Calu3 (cell line): Measurements from ENCODE around the gene BCKDHA. TPM values are rescaled to one million over a fixed set of nuclear protein-coding genes. Genes with fewer than 3 reads are reported as not detected.

Experiments
- BruUV-seq: library from RNA; stranded (reverse); fragments of 400-500 nt; replicated peaks from 2 replicates; lab custom pipeline; 2021; lab: Mats Ljungman, UMichigan
- CTCF ChIA-PET: fragments of 300-600 bp; sonication (Branson Sonifier 250); formaldehyde crosslinking; loops from one replicate; lab custom pipeline; 2022; ENCODE audit warnings: antibody characterized with exemption; lab: Charles Lee
- DNase-seq: peaks from one replicate; pipeline ENCODE4 v3.0.0; 2022
- H3K27ac Mint-ChIP-seq: one replicate; pipeline ENCODE4 v1.8.0; 2022; ENCODE audit warnings: mixed read lengths; ENCODE audit not compliant: unreplicated experiment
- H3K27me3 Mint-ChIP-seq: one replicate; pipeline ENCODE4 v1.8.0; 2022; ENCODE audit warnings: mixed read lengths; ENCODE audit not compliant: unreplicated experiment
- H3K36me3 Mint-ChIP-seq: one replicate; pipeline ENCODE4 v1.8.0; 2022; ENCODE audit warnings: mild to moderate bottlenecking, moderate library complexity, mixed read lengths; ENCODE audit not compliant: insufficient read depth, unreplicated experiment
- H3K4me1 Mint-ChIP-seq: one replicate; pipeline ENCODE4 v1.8.0; 2022; ENCODE audit warnings: mild to moderate bottlenecking, low read depth, mixed read lengths; ENCODE audit not compliant: unreplicated experiment
- H3K4me3 Mint-ChIP-seq: one replicate; pipeline ENCODE4 v1.8.0; 2022; ENCODE audit warnings: mild to moderate bottlenecking, low read depth, moderate library complexity, mixed read lengths; ENCODE audit not compliant: unreplicated experiment
- H3K9me3 Mint-ChIP-seq: one replicate; pipeline ENCODE4 v1.8.0; 2022; ENCODE audit warnings: low read depth, mixed read lengths; ENCODE audit not compliant: unreplicated experiment
- CTCF ChIP-seq: fragments of 200-600 bp; IDR thresholded peaks from one replicate; pipeline ENCODE4 v1.8.0; 2022; ENCODE audit warnings: antibody characterized with exemption; ENCODE audit not compliant: unreplicated experiment
- intact Hi-C: fragments of 100-400 bp; cut with micrococcal nuclease; formaldehyde crosslinking; loops from one replicate; pipeline ENCODE4 v1.10.0; 2022; ENCODE audit not compliant: unreplicated experiment
- total RNA-seq: library from RNA; stranded (reverse); gene quantifications from 2 replicates; pipeline ENCODE4 v1.2.3, GENCODE V29; 2022

BCKDHA gene
- total RNA-seq, 1 experiment from 2014 or later = 19.8 TPM

GRCh38 chr19:41399525-41399924 is 1.9 kb downstream of the BCKDHA start:
- Mint-ChIP-seq H3K9me3 (no peaks in the 10 kb centered on the region), H3K27ac (no peak overlapping the region), H3K4me3 (peak overlapping the region; percentile 99), H3K4me1 (peaks cover 34% of the 10 kb centered on the region), H3K36me3 (peaks cover 23% of the 10 kb centered on the region), H3K27me3 (no peaks in the 10 kb centered on the region)
- intact Hi-C loops = no loop called here
- no TSS peak for BruUV-seq
- CTCF ChIA-PET = interaction anchor here (0.6 kb wide), 1 partner anchor 93 kb away, joined by 4 read pairs; no protein-coding TSS in a partner anchor
- no peak for TF ChIP-seq CTCF
- DNase-seq = no peak

DNA sequence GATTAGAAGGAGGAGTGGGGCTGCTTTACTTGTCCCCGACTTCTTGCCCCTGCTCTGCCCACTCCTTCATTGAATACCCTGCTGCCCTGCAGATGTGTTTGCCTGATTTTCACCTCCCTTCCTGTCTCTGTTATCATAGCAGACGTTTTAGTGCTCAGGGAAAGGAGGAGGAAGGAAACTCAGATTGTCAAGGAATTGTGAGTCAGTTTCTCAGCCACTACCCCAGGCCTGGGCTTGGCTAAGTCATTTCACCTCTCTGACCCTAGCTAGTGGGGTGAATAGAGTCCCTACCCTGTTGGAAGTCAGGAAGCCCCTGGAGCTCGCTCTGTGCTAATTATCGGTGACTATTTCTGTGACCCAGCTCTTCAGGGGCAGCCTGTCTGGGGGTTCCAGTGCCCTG is 3.9 kb downstream of the BCKDHA start:
- Mint-ChIP-seq H3K9me3 (no peaks in the 10 kb centered on the region), H3K27ac (no peak overlapping the region), H3K4me1 (peaks cover 21% of the 10 kb centered on the region), H3K27me3 (no peaks in the 10 kb centered on the region), H3K4me3 (no peak overlapping the region), H3K36me3 (peaks cover 20% of the 10 kb centered on the region)
- DNase-seq = no peak
- no TSS peak for BruUV-seq
- intact Hi-C loops = no loop called here
- CTCF ChIA-PET = no interaction called here
- no peak for TF ChIP-seq CTCF

- BruUV-seq = no TSS peak
- H3K4me1 Mint-ChIP-seq = peaks cover 21% of the 10 kb centered on the region
- H3K27ac Mint-ChIP-seq = no peak overlapping the region
- DNase-seq = no peak
- H3K36me3 Mint-ChIP-seq = peaks cover 15% of the 10 kb centered on the region
- H3K4me3 Mint-ChIP-seq = no peak overlapping the region
- H3K27me3 Mint-ChIP-seq = no peaks in the 10 kb centered on the region
- CTCF ChIA-PET = no interaction called here
- no peaks in the 10 kb centered on the region for H3K9me3 Mint-ChIP-seq
- no peak for TF ChIP-seq CTCF
- intact Hi-C loops = no loop called here
Observed at GRCh38 chr19:41402010-41402409, 4.4 kb downstream of the BCKDHA start.

DNA sequence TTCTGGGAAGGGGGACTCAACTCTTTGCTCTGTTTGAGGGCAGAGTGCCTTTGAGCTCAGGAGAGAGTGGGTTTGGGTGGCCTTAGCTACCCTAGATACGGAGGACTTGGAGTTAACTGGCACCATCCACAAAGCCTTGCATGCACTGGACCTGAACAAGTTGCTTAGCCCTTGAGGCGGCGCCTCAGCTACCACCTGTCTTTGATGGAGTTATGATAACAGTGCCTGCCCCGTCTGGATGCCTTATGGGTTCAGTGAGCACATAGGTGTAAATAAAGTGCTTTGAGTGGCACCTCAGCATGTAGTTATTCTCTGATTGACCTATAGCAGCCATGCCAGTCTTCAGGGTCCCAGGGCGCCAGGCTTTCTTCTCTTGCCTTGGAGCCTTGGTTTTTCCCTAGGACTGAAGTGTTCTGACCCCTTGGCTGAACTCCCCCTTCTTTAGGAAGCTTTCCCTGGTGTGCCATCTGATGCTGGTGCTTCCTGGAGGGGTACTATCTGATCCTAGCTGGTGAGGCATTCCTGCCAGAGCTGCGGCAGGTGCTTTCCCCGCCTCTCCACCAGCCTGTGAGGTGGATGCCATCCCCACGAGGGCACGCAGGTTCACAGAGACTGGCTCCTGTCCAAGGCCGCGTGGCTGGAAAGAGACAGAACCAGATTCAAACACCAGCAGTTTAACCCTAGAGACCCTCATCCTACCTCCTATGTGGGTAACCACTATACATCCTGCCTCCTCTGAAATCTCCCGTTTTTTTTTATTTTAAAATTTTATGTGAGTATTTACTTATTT is 5.8 kb downstream of the BCKDHA start:
- peaks cover 16% of the 10 kb centered on the region for H3K4me1 Mint-ChIP-seq
- intact Hi-C loops = no loop called here
- no peak for TF ChIP-seq CTCF
- no peaks in the 10 kb centered on the region for H3K27me3 Mint-ChIP-seq
- BruUV-seq = no TSS peak
- no peak for DNase-seq
- no peak overlapping the region for H3K4me3 Mint-ChIP-seq
- CTCF ChIA-PET = no interaction called here
- no peak overlapping the region for H3K27ac Mint-ChIP-seq
- peaks cover 1% of the 10 kb centered on the region for H3K36me3 Mint-ChIP-seq
- no peaks in the 10 kb centered on the region for H3K9me3 Mint-ChIP-seq
